Kidney epithelial cell (primary cell): ENCODE data around the gene EOMES. TPM values are rescaled to one million over a fixed set of nuclear protein-coding genes. Genes with fewer than 3 reads are reported as not detected.

ENCODE experiments used
- DNase-seq: peaks from one replicate; pipeline ENCODE4 v3.0.0-alpha.2; 2010; ENCODE audit warnings: low read depth
- H3K27me3 ChIP-seq: 2 replicates; pipeline ENCODE4 v1.6.0; 2011; ENCODE audit warnings: low read length; ENCODE audit not compliant: control insufficient read depth, insufficient read depth
- H3K36me3 ChIP-seq: 2 replicates; pipeline ENCODE4 v1.5.1; 2011; ENCODE audit warnings: low read length; ENCODE audit not compliant: control insufficient read depth, insufficient read depth
- H3K4me3 ChIP-seq: 2 replicates; pipeline ENCODE4 v1.5.1; 2011; ENCODE audit warnings: low read depth, mild to moderate bottlenecking, control low read depth, low read length
- total RNA-seq: library from RNA; depleted of rRNA; stranded (reverse); fragments of >200 nt; gene quantifications from 2 replicates; pipeline ENCODE4 v1.2.3, GENCODE V29; 2015
- TF ChIP-seq, protein P1 (sequence below): IDR thresholded peaks from 2 replicates; pipeline ENCODE4 v1.5.1; 2011; ENCODE audit warnings: mild to moderate bottlenecking, moderate library complexity, low read length, control low read depth, inconsistent platforms; ENCODE audit not compliant: insufficient read depth, poor library complexity, severe bottlenecking

The EOMES gene
- total RNA-seq, 1 donor from 2014 or later = 0.04 TPM

DNA sequence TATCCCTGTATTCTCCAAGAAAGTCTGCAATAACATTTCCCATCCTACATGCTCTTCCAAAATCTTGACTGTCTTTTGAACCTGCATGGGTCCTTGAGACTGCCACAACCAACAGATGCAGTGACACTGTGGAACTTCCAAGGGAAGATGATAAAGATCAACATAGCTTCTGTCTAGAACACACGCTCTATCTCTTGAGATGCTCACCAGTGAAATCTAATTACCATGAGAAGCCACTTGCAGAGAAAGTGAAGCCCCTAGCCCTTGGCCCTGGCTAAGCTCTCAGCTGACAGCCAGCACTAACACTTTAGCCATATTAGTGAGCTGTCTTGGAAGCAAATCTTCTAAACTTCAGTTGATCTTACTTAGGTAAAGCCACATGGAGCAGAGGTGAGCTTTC lies 36.6 kb downstream of the EOMES start:
- H3K36me3 ChIP-seq = no peaks in the 10 kb centered on the region
- TF ChIP-seq, protein P1, sequence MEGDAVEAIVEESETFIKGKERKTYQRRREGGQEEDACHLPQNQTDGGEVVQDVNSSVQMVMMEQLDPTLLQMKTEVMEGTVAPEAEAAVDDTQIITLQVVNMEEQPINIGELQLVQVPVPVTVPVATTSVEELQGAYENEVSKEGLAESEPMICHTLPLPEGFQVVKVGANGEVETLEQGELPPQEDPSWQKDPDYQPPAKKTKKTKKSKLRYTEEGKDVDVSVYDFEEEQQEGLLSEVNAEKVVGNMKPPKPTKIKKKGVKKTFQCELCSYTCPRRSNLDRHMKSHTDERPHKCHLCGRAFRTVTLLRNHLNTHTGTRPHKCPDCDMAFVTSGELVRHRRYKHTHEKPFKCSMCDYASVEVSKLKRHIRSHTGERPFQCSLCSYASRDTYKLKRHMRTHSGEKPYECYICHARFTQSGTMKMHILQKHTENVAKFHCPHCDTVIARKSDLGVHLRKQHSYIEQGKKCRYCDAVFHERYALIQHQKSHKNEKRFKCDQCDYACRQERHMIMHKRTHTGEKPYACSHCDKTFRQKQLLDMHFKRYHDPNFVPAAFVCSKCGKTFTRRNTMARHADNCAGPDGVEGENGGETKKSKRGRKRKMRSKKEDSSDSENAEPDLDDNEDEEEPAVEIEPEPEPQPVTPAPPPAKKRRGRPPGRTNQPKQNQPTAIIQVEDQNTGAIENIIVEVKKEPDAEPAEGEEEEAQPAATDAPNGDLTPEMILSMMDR = no peak
- no peak for DNase-seq
- no peaks in the 10 kb centered on the region for H3K27me3 ChIP-seq
- H3K4me3 ChIP-seq = no peak overlapping the region

DNA sequence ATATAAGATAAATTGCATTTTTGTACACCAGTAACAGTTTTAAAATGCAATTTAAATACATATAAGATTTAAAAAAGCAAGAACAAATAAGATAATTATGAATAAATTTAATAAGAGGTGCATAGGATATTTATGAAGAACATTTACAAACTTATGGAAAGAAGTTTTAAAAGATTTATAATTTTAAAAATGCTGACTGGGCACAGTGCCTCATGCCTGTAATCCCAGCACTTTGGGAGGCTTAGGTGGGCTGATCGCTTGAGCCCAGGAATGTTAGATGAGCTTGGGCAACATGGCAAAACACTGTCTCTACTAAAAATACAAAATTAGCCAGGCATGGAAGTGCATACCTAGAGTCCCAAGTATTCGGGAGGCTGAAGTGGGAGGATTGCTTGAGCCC lies 37.8 kb downstream of the EOMES start:
- Histone ChIP-seq H3K36me3 (no peaks in the 10 kb centered on the region), H3K4me3 (no peak overlapping the region), H3K27me3 (no peaks in the 10 kb centered on the region)
- no peak for DNase-seq
- TF ChIP-seq, protein P1 = no peak

DNA sequence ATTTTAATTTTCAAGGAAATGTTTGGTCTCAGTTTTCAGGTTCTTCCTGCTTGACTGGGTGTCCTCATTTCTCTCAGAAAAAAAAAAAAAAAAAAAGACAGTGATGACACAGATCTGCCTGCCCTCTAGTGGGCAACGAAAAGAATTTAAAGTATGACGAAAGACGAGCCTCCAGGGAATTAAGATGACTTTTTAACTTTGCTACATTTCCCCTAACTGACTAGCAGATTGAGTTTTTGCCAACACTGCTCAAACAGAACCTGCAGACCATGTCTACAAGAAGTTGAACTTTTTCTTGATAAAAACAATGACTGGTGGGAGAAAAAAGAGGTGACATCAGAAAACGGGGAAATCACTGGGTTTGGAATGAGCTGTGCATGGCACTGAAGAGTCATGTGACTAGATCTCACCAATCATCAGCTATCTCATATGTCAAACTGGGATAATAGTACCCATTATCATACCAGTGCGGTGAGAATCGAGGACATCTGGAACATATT lies 40.8 kb downstream of the EOMES start:
- H3K27me3 ChIP-seq = no peaks in the 10 kb centered on the region
- H3K36me3 ChIP-seq = no peaks in the 10 kb centered on the region
- DNase-seq = peak; percentile 41
- H3K4me3 ChIP-seq = no peak overlapping the region
- TF ChIP-seq, protein P1 = peak; percentile 48

DNA sequence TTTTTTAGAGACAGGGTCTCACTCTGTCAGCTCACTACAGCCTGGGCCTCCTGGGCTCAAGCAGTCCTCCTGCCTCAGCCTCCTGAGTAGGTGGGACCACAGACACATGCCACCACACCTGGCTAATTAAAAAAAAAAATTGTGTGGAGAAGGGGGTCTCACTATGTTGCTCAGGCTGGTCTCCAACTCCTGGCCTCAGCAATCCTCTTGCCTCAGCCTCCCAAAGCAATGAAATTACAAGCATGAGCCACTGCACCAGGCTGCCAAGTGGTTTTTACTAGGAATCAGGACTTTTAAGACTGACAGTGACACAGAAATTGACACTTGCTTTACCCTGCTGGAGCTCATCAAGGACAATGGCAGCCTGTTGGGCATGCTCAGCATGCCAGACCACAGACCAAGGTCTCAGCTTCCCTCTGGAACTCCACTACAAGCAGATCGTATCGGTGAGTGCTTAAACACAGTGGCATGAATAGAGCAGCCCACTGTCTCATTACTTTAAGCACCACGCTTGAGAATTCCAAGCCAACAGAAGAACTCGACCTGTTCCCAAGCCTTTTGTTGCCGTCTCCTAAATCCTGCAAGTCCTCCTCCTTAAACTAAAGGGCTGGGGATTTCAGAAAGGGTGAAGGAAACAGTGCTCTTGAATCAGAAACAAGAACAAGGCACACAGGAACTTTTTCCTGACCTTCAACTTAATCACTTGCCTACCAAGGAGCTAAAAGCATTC lies 41.4 kb downstream of the EOMES start:
- Histone ChIP-seq H3K27me3 (no peaks in the 10 kb centered on the region), H3K36me3 (no peaks in the 10 kb centered on the region), H3K4me3 (no peak overlapping the region)
- no peak for DNase-seq
- TF ChIP-seq, protein P1 = no peak

DNA sequence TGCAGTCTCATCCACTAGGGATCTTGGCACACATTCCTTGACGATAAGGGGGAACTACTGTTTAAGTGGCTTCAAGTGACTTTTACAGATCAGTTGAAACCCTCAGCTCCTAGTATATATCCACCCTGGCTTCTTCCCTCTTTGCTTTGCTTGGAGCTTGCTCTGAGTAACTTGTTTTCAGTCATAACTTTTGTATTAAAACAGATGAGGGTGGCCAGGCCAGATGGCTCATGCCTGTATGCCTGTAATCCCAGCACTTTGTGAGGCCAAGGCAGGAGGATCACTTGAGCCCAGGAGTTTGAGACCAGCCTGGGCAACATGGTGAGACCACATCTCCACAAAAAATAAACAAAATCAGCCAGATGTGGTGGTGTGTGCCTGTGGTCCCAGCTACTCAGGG lies 42.4 kb downstream of the EOMES start:
- H3K27me3 ChIP-seq = no peaks in the 10 kb centered on the region
- no peak for DNase-seq
- no peak overlapping the region for H3K4me3 ChIP-seq
- no peaks in the 10 kb centered on the region for H3K36me3 ChIP-seq
- TF ChIP-seq, protein P1 = no peak

DNA sequence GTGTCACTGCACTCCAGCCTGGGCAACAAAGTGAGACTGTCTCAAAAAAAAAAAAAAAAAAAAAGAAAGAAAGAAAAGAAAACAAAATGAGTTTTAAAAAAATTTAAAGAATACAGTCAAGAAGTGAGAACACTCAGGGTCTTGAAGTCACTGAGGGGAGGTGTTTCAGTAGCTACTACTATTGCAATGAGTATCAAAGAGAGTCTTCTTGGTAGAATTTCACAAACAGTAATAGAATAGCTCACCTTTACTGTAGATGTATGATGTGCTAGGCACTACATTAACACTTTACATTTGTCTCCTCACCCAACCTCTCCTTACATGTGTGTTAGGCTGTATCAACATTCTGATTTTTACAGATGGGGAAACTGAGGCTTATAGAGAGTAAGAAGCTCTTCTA lies 43.9 kb downstream of the EOMES start:
- no peak for DNase-seq
- no peak overlapping the region for H3K4me3 ChIP-seq
- TF ChIP-seq, protein P1 = no peak
- H3K27me3 ChIP-seq = no peaks in the 10 kb centered on the region
- H3K36me3 ChIP-seq = no peaks in the 10 kb centered on the region
